Left lobe of liver (tissue), 2 donors: ENCODE results near the gene CLASP1. TPM values are rescaled to one million over a fixed set of nuclear protein-coding genes. Genes with fewer than 3 reads are reported as not detected.
"Not testable (repeated sequence)": the region's sequence is repeated elsewhere in the genome, so short reads cannot be mapped to it uniquely, and the experiment has no call there.

ENCODE experiments used
- ATAC-seq: fragments of 200-7000 bp; cut with Tn5 transposase; one replicate; pipeline ENCODE4 v1.9.1; 2020; ENCODE audit warnings: mild to moderate bottlenecking, moderate library complexity
- DNase-seq: peaks from one replicate; pipeline ENCODE4 v3.0.0-alpha.2; 2020; ENCODE audit warnings: low spot score
- total RNA-seq: library from RNA; stranded (reverse); gene quantifications from one replicate; pipeline ENCODE4 v1.2.1, GENCODE V29; 2021
- donor health status: DM: no; HTN: no; CAD: no; lungs with moderate emphysema.
- donor health status: DM: no; HTN: yes; CAD: no.

Gene CLASP1
- total RNA-seq, 1 donor from 2014 or later, result 28.3 TPM

DNA sequence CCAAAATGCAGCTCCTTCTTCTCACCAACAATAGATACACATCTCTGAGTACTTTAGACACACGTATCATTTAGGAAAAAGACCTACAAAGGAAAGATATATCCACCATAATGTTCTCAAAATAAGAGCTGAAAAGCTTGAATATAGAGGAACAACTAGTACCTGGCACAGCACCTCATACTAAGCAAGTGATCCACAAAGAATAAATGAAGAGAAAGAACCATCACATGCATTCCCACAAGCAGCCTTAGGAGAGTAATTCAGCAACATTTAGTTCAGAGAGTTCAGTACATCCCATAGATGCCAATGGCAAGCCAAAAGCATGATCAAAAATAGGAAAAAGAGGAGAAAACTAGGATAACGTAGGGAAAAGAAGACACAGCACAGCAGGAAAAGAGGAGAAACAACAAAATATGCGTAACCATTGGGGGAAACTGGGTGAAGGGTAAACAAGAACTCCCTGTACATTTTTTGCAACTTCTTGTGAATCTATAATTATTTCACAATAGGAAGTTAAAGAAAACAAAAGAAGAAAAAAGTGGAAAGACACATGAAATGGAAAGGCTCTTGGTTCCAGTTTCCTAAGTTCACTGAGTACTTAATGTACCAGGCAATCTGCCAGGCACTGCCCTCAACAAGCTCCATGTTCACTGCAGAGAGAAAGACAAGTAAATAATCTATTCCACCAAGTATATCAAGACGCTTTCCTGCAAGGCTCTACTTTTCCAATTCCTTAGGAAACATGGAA lies 22.3 kb downstream of the CLASP1 start:
- DNase-seq (peak; percentile 71), ATAC-seq (peak; percentile 95)

DNA sequence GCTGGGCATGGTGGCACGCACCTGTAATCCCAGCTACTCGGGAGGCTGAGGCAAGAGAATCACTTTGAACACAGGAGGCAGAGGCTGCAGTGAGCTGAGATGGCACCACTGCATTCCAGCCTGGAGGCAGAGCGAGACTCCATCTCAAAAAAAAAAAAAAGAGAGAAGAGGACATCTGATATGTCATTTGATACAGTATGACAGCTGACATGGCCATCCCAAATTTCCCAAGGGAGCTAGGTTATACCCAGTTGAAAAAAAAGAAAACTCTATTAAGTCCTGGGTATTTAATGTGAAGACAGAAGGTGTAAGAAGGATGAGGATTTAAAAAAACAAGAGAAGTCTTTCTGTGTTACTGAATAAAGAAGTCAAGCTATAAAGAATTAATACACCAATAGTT lies 23.3 kb downstream of the CLASP1 start:
- ATAC-seq (no peak), DNase-seq (no peak)

DNA sequence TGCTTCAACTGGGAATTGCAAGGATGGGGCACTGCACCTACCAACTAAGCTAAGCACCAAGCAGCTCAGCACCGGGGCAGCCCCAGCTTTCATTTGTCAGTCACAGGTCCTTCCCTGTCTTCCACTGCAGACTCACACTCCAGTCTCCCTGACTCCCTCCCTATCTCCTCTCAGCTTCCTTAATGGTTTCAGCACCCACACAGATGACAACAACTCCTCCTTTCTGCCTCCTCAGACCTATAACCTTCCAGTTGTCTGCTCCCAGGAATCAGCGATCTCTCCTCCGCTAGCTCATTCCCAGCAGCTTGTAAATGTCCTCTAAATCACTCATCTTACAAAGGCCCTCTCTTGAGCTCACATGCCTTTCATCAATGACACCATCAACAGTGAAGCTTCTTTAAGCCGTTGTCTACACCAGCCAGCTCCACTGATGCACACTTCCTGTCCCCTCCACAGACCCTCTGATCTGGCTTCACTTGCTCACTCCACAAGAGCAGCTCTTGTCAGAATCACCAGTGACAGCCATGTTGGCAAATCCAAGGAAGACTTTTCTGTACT lies 32.1 kb downstream of the CLASP1 start:
- peak; percentile 13 for ATAC-seq
- DNase-seq, result no peak

DNA sequence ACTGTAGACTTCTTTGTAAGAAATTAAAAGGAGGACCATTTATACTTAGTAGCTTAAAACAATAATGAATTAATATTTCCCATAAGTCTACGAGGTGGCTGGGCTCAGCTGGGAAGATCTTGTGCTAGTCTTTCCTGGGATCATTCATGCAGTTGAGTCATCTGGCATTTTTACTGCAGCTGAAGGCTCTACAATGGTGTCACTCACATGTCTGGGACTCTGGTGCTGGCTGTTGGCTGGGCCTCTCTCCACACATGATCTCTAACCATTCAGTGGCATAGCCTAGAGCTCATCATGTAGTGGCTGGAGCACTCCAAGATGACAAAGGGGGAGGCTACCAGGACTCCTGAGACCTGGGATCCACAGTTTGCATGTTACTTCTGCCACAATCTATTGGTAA lies 35.5 kb downstream of the CLASP1 start:
- DNase-seq (no peak), ATAC-seq (no peak)

DNA sequence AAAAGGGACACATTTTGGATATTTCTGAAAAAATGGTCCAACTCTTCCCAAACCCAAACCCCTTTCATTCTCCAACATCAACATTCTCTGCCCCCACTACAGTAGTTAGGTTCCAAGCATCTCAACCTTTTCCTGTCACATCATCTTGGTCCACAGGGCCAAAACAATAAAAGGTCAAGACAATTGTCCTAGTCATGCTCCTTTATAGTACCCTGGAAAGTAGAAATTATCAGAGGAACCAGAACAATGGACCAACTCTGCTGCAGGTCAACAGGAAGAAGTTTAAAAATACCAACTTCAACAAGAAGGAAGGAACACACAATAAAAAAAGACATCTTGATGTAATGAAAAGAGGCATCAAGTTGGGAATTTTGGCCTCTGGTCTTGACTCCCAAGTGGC lies 36.1 kb downstream of the CLASP1 start:
- ATAC-seq, result peak; percentile 50
- no peak for DNase-seq

DNA sequence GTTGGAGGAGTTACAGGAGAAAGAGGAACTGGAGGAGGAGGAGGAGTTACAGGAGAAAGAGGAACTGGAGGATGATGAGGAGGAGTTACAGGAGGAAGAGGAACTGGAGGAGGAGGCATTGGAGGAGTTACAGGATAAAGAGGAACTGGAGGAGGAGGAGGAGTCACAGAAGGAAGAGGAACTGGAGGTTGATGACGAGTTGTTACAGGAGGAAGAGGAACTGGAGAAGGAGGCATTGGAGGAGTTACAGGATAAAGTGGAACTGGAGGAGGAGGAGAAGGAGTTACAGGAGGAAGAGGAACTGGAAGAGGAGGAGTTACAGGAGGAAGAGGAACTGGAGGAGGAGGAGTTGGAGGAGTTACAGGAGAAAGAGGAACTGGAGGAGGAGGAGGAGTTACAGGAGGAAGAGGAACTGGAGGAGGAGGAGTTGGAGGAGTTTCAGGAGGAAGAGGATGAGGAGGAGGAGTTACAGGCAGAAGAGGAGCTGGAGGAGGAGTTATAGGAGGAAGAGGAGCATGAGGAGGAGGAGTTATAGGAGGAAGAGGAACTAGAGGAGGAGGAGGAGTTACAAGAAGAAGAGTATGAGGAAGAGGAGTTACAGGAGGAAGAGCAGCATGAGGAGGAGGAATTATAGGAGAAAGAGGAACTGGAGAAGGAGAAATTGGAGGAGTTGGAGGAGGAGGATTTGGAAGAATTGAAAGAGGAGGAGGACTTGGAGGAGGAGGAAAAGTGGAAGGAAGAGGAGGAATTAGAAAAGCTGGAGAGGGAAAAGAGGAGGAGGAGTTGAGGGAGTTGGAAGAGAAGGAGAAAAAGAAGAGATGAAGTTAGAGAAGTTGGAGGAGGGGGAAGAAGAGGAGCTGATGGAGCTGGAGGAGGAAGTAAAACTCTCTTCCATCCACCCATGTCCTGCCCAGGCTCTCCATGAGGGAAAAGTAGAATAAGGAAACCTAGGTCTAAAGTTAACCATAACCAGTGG lies 37.2 kb downstream of the CLASP1 start:
- no peak for ATAC-seq
- DNase-seq, result no peak

DNA sequence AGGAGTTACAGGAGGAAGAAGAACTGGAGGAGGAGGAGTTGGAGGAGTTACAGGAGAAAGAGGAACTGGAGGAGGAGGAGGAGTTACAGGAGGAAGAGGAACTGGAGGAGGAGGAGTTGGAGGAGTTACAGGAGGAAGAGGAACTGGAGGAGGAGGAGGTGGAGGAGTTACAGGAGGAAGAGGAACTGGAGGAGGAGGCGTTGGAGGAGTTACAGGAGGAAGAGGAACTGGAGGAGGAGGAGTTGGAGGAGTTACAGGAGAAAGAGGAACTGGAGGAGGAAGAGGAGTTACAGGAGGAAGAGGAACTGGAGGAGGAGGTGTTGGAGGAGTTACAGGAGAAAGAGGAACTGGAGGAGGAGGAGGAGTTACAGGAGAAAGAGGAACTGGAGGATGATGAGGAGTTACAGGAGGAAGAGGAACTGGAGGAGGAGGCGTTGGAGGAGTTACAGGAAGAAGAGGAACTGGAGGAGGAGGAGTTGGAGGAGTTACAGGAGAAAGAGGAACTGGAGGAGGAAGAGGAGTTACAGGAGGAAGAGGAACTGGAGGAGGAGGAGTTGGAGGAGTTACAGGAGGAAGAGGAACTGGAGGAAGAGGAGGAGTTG lies 38.1 kb downstream of the CLASP1 start:
- not testable (repeated sequence) for ATAC-seq, DNase-seq

DNA sequence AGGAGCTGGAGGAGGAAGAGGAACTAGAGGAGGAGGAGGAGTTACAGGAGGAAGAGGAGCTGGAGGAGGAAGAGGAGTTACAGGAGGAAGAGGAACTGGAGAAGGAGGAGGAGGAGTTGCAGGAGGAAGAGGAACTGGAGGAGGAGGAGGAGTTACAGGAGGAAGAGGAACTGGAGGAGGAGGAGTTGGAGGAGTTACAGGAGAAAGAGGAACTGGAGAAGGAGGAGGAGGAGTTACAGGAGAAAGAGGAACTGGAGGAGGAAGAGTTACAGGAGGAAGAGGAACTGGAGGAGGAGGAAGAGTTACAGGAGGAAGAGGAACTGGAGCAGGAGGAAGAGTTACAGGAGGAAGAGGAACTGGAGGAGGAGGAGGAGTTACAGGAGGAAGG lies 38.8 kb downstream of the CLASP1 start:
- DNase-seq, ATAC-seq: not testable (repeated sequence)

DNA sequence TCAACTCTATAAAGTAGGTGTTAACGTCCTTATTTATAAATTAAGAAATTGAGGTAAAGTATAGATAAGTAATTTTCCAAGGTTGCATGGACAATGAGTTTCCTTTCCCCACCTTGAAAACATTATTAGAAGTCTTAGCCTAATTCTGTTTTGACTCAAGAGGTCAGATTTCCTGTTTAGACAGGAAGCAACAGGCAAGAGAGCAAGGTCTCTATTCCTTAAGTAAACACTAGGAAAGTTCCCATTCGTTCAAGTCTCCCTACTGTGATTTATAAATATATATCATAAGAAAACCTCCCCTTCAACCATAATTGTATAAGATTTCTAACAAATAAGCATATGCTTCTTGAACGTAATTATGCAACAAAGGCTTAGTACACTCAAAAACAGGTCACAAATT lies 40.3 kb downstream of the CLASP1 start:
- no peak for ATAC-seq
- DNase-seq, result no peak

DNA sequence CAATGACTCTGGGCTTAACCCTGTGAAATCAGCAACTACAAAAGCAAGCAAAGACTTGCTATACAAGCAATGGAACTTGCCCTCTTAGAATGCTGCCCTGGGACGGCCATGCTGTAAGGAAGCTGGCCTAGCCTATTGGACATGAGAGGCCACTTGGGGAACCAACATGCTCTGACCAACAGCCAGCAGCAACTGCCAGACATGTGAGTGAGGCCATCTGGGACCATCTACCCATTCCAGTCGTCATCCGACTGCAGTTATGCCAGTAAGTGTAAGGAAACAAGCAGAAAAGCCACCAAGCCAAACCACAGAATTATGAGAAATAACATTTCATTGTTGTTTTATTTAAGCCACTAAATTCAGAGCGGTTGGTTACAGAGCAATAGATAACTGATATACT lies 40.9 kb downstream of the CLASP1 start:
- DNase-seq, result no peak
- ATAC-seq, result no peak

DNA sequence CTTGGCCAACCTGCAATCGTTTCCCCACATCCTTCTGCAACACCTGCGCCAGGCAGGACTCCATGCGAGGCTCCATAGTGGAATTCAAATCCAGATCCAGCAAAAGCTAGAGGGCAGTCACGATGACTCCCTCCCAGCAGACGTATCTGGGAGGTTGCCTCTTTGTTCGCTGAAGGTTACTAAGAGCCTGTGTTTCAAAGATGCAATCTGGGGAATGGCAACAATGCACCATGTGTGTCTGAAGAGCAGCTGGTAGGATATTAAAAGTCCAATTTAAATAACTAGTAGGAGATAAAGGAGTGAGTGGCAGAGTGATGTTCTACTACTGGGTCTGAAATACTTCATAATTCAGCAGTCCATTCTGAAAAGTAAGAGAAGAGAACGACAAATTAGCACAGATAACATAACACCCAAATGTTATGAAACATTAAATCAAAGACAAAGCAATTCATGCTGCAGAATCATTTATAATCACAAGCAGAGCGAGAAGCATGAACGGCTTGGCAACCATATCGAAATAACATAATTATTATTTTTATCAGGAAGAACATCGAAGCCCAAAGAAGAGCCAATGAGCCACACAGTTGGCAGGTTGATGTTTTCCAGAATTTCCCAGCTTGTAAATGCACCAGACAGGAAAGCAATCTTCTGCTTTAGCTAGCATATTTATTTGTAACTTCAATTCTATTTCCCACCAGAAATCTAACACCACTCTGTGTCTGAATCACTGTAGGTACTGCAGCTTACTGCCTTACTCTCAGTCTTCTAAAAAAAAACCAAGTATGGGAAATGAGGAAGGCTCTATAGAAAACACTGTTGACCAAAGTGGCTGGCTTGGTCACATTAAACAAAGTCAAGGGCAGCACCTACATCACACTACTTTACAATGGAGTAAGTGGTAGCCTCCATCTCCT lies 43.2 kb downstream of the CLASP1 start:
- no peak for DNase-seq
- ATAC-seq, result no peak

DNA sequence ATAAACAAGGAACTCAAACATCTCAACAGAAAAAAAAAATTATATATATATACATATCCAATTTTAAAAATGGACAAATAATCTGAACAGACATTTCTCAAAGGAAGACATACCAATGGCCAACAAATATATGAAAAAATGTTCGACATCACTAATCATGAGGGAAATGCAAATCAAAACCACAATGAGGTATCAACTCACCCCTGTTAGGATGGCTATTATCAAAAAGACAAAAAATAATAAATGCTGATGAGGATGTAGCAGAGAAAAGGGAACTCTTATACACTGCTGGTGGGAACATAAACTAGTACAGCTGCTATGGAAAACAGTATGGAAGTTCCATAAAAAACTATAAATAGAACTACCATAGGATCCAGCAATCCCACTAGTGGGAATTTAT lies 46.1 kb downstream of the CLASP1 start:
- ATAC-seq, result no peak

DNA sequence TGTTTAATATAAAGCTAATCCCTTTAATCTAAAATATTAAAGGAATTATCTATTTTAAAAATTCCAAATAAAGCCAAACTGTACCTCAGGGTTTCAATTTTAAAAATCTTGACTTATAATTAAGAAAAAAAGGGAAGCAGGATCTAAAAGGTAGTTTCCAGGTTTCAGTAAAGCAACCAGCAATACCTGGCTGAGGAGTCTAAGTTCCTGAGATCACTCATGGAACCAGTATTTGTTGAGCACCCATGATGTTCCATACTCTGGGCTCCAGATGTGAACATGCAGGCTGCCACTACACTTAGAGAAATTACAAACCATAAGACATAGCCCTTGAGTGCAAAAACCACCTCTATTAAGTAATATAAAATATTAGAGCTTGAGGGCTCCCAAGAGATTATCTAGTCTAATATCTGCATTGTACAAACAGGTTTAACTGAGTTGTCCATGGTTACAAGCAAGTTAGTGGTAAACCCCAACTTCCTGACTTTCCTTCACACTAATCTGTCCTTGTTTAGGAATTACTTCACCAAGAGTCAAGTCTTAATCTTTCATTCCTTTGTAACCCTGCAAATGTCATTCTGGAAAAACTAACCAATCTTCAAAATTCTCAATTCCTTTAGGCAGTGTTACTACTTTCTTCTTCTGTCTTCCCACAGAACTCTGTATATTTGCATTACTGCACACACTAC lies 49.2 kb downstream of the CLASP1 start:
- no peak for DNase-seq

More for the DNA sequence above, 46.1 kb downstream of the CLASP1 start:
- no peak for DNase-seq

DNA sequence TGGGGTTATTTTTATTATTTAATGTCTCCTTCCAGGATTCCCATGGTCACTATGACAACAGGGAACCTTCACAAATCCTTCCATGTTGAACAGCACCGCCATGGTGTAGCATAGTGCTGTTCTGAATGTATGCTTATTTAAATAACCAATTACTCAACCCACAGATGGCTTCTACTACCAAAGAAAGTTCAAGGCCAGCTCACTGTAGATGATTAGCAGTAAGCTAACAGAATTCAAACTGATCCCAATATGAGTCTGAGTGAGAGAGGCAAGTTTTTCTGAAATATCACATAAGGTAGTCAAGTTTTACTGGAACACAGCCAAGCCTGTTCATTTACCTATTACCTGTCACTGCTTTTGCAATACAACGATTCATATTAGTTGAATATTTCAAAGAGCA lies 51.2 kb downstream of the CLASP1 start:
- ATAC-seq, result no peak
- DNase-seq, result no peak

More for the DNA sequence above, 49.2 kb downstream of the CLASP1 start:
- no peak for ATAC-seq

DNA sequence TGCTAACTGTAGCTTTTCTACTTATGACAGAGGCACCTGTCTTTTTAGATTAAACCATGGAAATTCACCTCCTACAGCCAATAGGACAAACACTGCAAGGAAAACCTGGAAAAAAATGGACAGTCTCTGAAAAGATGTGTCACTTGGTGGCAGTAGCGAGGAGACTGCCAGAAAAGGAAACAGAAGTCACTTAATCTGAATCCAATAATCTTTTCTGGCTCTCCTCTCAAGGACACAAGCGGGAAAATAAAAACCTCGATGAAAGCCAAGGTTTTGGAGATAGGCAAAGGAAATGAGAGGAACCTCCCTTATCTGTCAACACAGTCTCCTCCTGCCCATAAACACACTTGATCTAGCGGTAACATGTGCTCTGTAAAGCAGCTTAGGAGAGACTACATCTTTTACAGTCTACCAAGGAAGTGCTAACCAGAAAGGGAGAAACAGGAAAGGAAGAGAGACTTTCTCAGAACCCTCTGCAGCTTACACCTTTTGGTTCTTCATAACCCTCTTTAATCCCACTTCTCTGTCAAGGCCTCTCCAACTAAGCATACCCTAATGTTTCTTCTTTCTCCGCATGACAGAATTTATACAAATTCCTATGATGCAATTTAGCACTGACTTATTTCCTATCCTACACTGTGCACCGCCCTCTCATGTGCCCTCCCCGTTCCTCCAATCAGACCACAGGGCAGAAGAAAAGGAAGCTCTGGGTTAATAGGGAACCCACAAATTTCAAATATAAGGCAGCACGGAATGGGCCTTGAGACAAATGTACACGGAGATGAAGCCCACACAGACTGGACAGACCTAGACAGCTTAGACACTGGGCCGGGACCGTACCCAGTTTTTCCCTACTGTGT lies 52.8 kb downstream of the CLASP1 start:
- no peak for DNase-seq
- peak; percentile 85 for ATAC-seq

DNA sequence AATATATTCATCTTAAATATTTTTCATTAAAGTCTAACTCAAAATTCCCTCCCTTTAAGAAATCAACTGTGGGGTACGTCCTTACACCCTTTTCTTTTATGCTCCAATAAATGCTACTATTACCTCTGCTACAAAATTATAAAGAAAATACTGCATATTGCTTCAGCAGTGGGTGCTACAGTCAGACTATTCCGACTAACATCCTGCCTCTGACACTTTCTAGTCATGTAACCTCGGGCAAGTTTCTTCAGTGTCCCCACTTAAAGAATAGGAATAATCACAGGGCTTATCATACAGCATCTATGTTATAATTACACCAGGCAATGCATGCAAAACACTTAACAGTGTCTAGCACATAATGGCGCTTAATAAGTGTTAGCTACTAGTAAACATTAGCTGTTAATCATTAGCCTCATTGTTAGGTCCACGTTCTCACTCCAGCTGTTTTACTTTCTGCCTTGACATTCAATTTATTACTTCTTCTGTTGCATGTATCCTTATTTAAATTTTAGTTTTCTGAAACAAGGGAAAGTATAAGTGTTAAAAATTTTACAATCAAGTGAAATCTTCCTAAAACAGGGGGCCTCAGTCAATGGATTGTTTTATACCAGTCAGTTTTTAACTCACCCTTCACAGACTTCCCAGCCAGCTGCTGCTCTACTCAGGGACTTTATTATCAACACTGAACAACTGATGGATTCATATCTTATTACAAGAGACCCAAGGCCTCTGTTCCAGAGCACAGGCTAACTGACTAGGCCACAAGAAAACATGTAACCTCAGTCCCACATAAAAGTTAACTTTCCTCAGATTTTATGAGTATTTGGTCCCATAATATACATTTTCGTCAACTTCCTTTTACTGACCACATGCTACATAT lies 54.0 kb downstream of the CLASP1 start:
- DNase-seq (no peak), ATAC-seq (peak; percentile 48)

DNA sequence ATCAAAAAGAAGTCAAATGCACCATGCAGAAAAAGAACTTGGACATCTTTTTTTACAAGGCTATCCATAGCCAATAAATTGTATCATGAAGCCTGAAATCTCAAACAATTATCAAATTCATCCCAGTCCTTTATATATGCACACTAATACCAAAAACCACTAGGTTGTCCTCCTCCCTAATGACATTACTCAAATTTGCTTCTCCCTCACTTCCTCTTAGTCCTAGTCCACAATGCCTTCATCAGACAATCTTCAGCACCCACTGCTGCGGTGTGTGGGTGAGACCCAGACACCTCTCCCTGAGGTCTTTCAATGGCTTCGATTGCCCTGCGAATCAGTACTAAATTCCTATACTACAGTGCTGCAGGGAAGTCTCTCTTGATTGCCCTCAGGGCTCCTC lies 58.1 kb downstream of the CLASP1 start:
- ATAC-seq (no peak), DNase-seq (no peak)

DNA sequence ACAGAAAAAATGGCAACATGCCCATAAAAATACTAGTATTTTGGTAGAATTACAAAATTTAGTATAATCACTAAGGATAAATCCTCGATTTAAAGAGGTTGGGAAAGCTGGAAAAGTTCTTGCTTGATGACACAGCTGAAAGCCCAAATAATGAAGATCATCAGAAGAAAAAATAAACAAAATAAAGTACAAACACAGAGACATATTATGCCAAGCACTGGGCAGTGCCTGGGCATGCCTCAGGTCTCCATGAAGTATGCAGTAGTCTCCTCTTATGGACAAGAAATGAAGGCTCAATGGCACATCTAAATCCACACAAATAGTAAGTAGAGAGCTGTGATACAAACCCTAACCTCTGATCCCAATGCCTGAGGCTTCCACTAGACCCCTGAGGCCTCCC lies 60.9 kb downstream of the CLASP1 start:
- DNase-seq (no peak), ATAC-seq (no peak)
